Measurements from ENCODE around the gene TCF3. TPM values are rescaled to one million over a fixed set of nuclear protein-coding genes. Genes with fewer than 3 reads are reported as not detected.

Gene TCF3
- total and polyA plus RNA-seq, 2 experiments from 2014 or later, result 18.3 to 58.9 TPM

- Histone ChIP-seq H3K79me2 (ENCODE audit: insufficient read depth) (peaks cover 40% of the 10 kb centered on the region), H3F3A (ENCODE audit: insufficient read depth) (no peaks in the 10 kb centered on the region; the same call in 1 of the 2 replicates), H3K9me3 (ENCODE audit: low read depth) (no peaks in the 10 kb centered on the region), H3K27ac (peak overlapping the region; percentile 74), H3K4me1 (ENCODE audit: insufficient read depth) (no peaks in the 10 kb centered on the region), H3K9ac (peak overlapping the region; percentile 84), H3K9me2 (ENCODE audit: insufficient read depth) (no peaks in the 10 kb centered on the region), H2AFZ (peak overlapping the region; percentile 74), H3K36me3 (ENCODE audit: low read depth) (no peaks in the 10 kb centered on the region), H4K20me1 (ENCODE audit: insufficient read depth) (no peaks in the 10 kb centered on the region), H3K4me3 (peak overlapping the region; percentile 82), H3K4me2 (ENCODE audit: unreplicated experiment) (peak overlapping the region; percentile 75), H3K27me3 (replicated peaks; ENCODE audit: insufficient read depth) (no peaks in the 10 kb centered on the region)
- DNase-seq, result peak; percentile 81
- WGBS, 2 experiments (ENCODE audit: low coverage in 1 of 2, low lambda C conversion rate in 2 of 2, missing lambda C conversion rate in 2 of 2), result 1% methylated on average over 28 to 31 of the region's 108 CpGs
- TF ChIP-seq EZH2 (IDR thresholded peaks at IDR 0.05; ENCODE audit: insufficient read depth, poor library complexity, severe bottlenecking) (no peak), EZH2phosphoT487 (IDR thresholded peaks at IDR 0.05; ENCODE audit: insufficient read depth, low read depth) (no peak)
- in situ Hi-C loops (cut with MboI), result no loop called here
Measured at GRCh38 chr19:1567116-1567847, 85.1 kb downstream of the TCF3 start.

GRCh38 chr19:1566392-1567115 lies 85.9 kb downstream of the TCF3 start:
- WGBS, 2 experiments (ENCODE audit: low coverage in 1 of 2, low lambda C conversion rate in 2 of 2, missing lambda C conversion rate in 2 of 2), result 1% methylated on average over 22 to 38 of the region's 42 CpGs
- peak overlapping the region; percentile 74 for H2AFZ ChIP-seq

GRCh38 chr19:1563251-1563650 lies 89.2 kb downstream of the TCF3 start:
- Histone ChIP-seq H3K4me3 (no peak overlapping the region), H4K20me1 (ENCODE audit: insufficient read depth) (no peaks in the 10 kb centered on the region)
- WGBS, 2 experiments (ENCODE audit: low coverage in 1 of 2, low lambda C conversion rate in 2 of 2, missing lambda C conversion rate in 2 of 2), result 89 to 93% methylated on average over 6 of the region's 6 CpGs

More at GRCh38 chr19:1566392-1567115, 85.9 kb downstream of the TCF3 start:
- H3K36me3 ChIP-seq (ENCODE audit: low read depth), result no peaks in the 10 kb centered on the region
- H3K4me3 ChIP-seq, result peak overlapping the region; percentile 82
- peak overlapping the region; percentile 78 for H3K4me2 ChIP-seq (ENCODE audit: unreplicated experiment)
- H3K27ac ChIP-seq, result peak overlapping the region; percentile 74
- H3K79me2 ChIP-seq (ENCODE audit: insufficient read depth), result peaks cover 46% of the 10 kb centered on the region
- H3K4me1 ChIP-seq (ENCODE audit: insufficient read depth), result no peaks in the 10 kb centered on the region
- H3K9me3 ChIP-seq (ENCODE audit: low read depth), result no peaks in the 10 kb centered on the region
- no peaks in the 10 kb centered on the region for H3K9me2 ChIP-seq (ENCODE audit: insufficient read depth)
- H3K9ac ChIP-seq, result peak overlapping the region; percentile 84
- DNase-seq, result peak; percentile 90
- no peaks in the 10 kb centered on the region for H3K27me3 ChIP-seq (replicated peaks; ENCODE audit: insufficient read depth)
- no peaks in the 10 kb centered on the region for H4K20me1 ChIP-seq (ENCODE audit: insufficient read depth)
- no peak for TF ChIP-seq EZH2 (IDR thresholded peaks at IDR 0.05; ENCODE audit: insufficient read depth, poor library complexity, severe bottlenecking)
- TF ChIP-seq EZH2phosphoT487 (IDR thresholded peaks at IDR 0.05; ENCODE audit: insufficient read depth, low read depth), result no peak
- in situ Hi-C loops (cut with MboI), result no loop called here
- no peaks in the 10 kb centered on the region; the same call in 1 of the 2 replicates for H3F3A ChIP-seq (ENCODE audit: insufficient read depth)

GRCh38 chr19:1561236-1561842 lies 91.1 kb downstream of the TCF3 start:
- Histone ChIP-seq H3F3A (ENCODE audit: insufficient read depth) (no peaks in the 10 kb centered on the region; the same call in 1 of the 2 replicates), H3K36me3 (ENCODE audit: low read depth) (no peaks in the 10 kb centered on the region), H2AFZ (no peak overlapping the region), H3K9me3 (ENCODE audit: low read depth) (no peaks in the 10 kb centered on the region), H3K79me2 (ENCODE audit: insufficient read depth) (peaks cover 74% of the 10 kb centered on the region), H3K9ac (no peak overlapping the region), H3K9me2 (ENCODE audit: insufficient read depth) (no peaks in the 10 kb centered on the region), H3K4me3 (no peak overlapping the region), H3K27me3 (replicated peaks; ENCODE audit: insufficient read depth) (no peaks in the 10 kb centered on the region), H3K27ac (no peak overlapping the region), H3K4me2 (ENCODE audit: unreplicated experiment) (no peak overlapping the region), H4K20me1 (ENCODE audit: insufficient read depth) (no peaks in the 10 kb centered on the region), H3K4me1 (ENCODE audit: insufficient read depth) (no peaks in the 10 kb centered on the region)
- DNase-seq, result no peak
- TF ChIP-seq EZH2 (IDR thresholded peaks at IDR 0.05; ENCODE audit: insufficient read depth, poor library complexity, severe bottlenecking) (no peak), EZH2phosphoT487 (IDR thresholded peaks at IDR 0.05; ENCODE audit: insufficient read depth, low read depth) (no peak)
- 90 to 92% methylated on average over 17 of the region's 17 CpGs for WGBS, 2 experiments (ENCODE audit: low coverage in 1 of 2, low lambda C conversion rate in 2 of 2, missing lambda C conversion rate in 2 of 2)
- in situ Hi-C loops (cut with MboI), result no loop called here

More at GRCh38 chr19:1563251-1563650, 89.2 kb downstream of the TCF3 start:
- Histone ChIP-seq H3K9me2 (ENCODE audit: insufficient read depth) (no peaks in the 10 kb centered on the region), H3K9ac (no peak overlapping the region), H3F3A (ENCODE audit: insufficient read depth) (no peaks in the 10 kb centered on the region; the same call in 1 of the 2 replicates), H3K4me1 (ENCODE audit: insufficient read depth) (no peaks in the 10 kb centered on the region), H3K4me2 (ENCODE audit: unreplicated experiment) (no peak overlapping the region), H3K36me3 (ENCODE audit: low read depth) (no peaks in the 10 kb centered on the region), H3K79me2 (ENCODE audit: insufficient read depth) (peaks cover 69% of the 10 kb centered on the region), H3K27me3 (replicated peaks; ENCODE audit: insufficient read depth) (no peaks in the 10 kb centered on the region), H3K9me3 (ENCODE audit: low read depth) (no peaks in the 10 kb centered on the region), H3K27ac (no peak overlapping the region), H2AFZ (no peak overlapping the region)
- in situ Hi-C loops (cut with MboI), result no loop called here
- no peak for DNase-seq
- TF ChIP-seq EZH2phosphoT487 (IDR thresholded peaks at IDR 0.05; ENCODE audit: insufficient read depth, low read depth) (no peak), EZH2 (IDR thresholded peaks at IDR 0.05; ENCODE audit: insufficient read depth, poor library complexity, severe bottlenecking) (no peak)
